GM21390 (cell line): ENCODE measurements around the gene PKD2.
"Not testable (repeated sequence)": the region's sequence is repeated elsewhere in the genome, so short reads cannot be mapped to it uniquely, and the experiment has no call there.

ENCODE experiments used
- ATAC-seq: cut with Tn5 transposase; IDR thresholded peaks from one replicate; pipeline ENCODE4 v1.9.1; 2021; ENCODE audit not compliant: unreplicated experiment

PKD2 gene

GRCh38 chr4:87985887-87986200 is 21.6 kb upstream of the PKD2 start:
- no peak for ATAC-seq

- no peak for ATAC-seq
Measured at GRCh38 chr4:87986508-87986907, 20.9 kb upstream of the PKD2 start.

- no peak for ATAC-seq
Measured at GRCh38 chr4:87989765-87990164, 17.7 kb upstream of the PKD2 start.

- no peak for ATAC-seq
Measured at GRCh38 chr4:87995435-87995834, 12.0 kb upstream of the PKD2 start.

GRCh38 chr4:87999191-87999691 is 8.2 kb upstream of the PKD2 start:
- ATAC-seq, result not testable (repeated sequence)

- no peak for ATAC-seq
Measured at GRCh38 chr4:88001871-88002270, 5.6 kb upstream of the PKD2 start.

- no peak for ATAC-seq
Measured at GRCh38 chr4:88002786-88003185, 4.6 kb upstream of the PKD2 start.

- ATAC-seq, result no peak
Measured at GRCh38 chr4:88003261-88003660, 4.2 kb upstream of the PKD2 start.

- ATAC-seq, result no peak
Measured at GRCh38 chr4:88005076-88005475, 2.4 kb upstream of the PKD2 start.

GRCh38 chr4:88005946-88006345 is 1.5 kb upstream of the PKD2 start:
- ATAC-seq, result no peak

GRCh38 chr4:88006956-88007303 is 505 bp upstream of the PKD2 start:
- ATAC-seq, result no peak

- peak; percentile 32 for ATAC-seq
Measured at GRCh38 chr4:88008122-88008742, 797 bp downstream of the PKD2 start.

GRCh38 chr4:88008743-88009171 is 1.3 kb downstream of the PKD2 start:
- no peak for ATAC-seq

- no peak for ATAC-seq
Measured at GRCh38 chr4:88009871-88010270, 2.4 kb downstream of the PKD2 start.

GRCh38 chr4:88010966-88011365 is 3.5 kb downstream of the PKD2 start:
- ATAC-seq, result no peak

GRCh38 chr4:88012647-88013046 is 5.2 kb downstream of the PKD2 start:
- ATAC-seq, result peak; percentile 45

- no peak for ATAC-seq
Measured at GRCh38 chr4:88014386-88014905, 7.0 kb downstream of the PKD2 start.

GRCh38 chr4:88015659-88016295 is 8.3 kb downstream of the PKD2 start:
- no peak for ATAC-seq

GRCh38 chr4:88017516-88018297 is 10.3 kb downstream of the PKD2 start:
- ATAC-seq, result no peak

- no peak for ATAC-seq
Measured at GRCh38 chr4:88018466-88018865, 11.0 kb downstream of the PKD2 start.

GRCh38 chr4:88021824-88022223 is 14.4 kb downstream of the PKD2 start:
- ATAC-seq, result no peak

GRCh38 chr4:88022289-88022688 is 14.9 kb downstream of the PKD2 start:
- ATAC-seq, result no peak
